ENCODE data around the gene PDX1. TPM values are rescaled to one million over a fixed set of nuclear protein-coding genes. Genes with fewer than 3 reads are reported as not detected.

PDX1 gene
- total RNA-seq, 1 experiment from 2014 or later: 1.7 TPM

GRCh38 chr13:27921421-27921960 lies 1.7 kb downstream of the PDX1 start:
- H4K20me1 ChIP-seq (ENCODE audit: insufficient read depth): no peaks in the 10 kb centered on the region
- no peak for TF ChIP-seq YY1 (IDR thresholded peaks at IDR 0.05; ENCODE audit: extremely low read depth, insufficient replicate concordance, low read depth, low read length)
- TF ChIP-seq MAX (IDR thresholded peaks at IDR 0.05): no peak
- no peak for TF ChIP-seq EZH2phosphoT487 (IDR thresholded peaks at IDR 0.05; ENCODE audit: borderline replicate concordance)
- TF ChIP-seq SP1 (IDR thresholded peaks at IDR 0.05; ENCODE audit: low read depth): no peak
- TF ChIP-seq FOSL1 (IDR thresholded peaks at IDR 0.05; ENCODE audit: low read depth): no peak
- no peak for TF ChIP-seq CEBPB (IDR thresholded peaks at IDR 0.05; ENCODE audit: low read depth)
- TF ChIP-seq JUND (IDR thresholded peaks at IDR 0.05): no peak
- TF ChIP-seq CTCF (IDR thresholded peaks at IDR 0.05 in 2 of 3, conservative IDR thresholded peaks at IDR 0.05 in 1 of 3; ENCODE audit: borderline replicate concordance in 1 of 3, insufficient read depth in 1 of 3, low read depth in 2 of 3, low read length in 2 of 3): no peak
- TF ChIP-seq SIN3A (IDR thresholded peaks at IDR 0.05; ENCODE audit: low read depth): no peak
- TF ChIP-seq EGR1 (IDR thresholded peaks at IDR 0.05; ENCODE audit: low read depth): no peak
- no peak for TF ChIP-seq CBX3 (IDR thresholded peaks at IDR 0.05; ENCODE audit: low read depth)
- TF ChIP-seq POLR2AphosphoS5 (IDR thresholded peaks at IDR 0.05; ENCODE audit: low read depth, low read length): no peak
- TF ChIP-seq ATF3 (IDR thresholded peaks at IDR 0.05): no peak
- no peak for TF ChIP-seq POLR2A (IDR thresholded peaks at IDR 0.05; ENCODE audit: borderline replicate concordance, extremely low read depth, insufficient read depth, insufficient read length)
- H3K9me2 ChIP-seq (ENCODE audit: insufficient read depth): no peaks in the 10 kb centered on the region
- no peak overlapping the region for H3K4me3 ChIP-seq (replicated peaks in 1 of 2; ENCODE audit: low read depth in 1 of 2, low read length in 2 of 2)
- H3K9me3 ChIP-seq (ENCODE audit: control insufficient read depth in 1 of 2, insufficient read depth in 1 of 2, low read depth in 1 of 2, low read length in 2 of 2): no peaks in the 10 kb centered on the region
- ChIA-PET POLR2A (no interaction called here), CTCF (no interaction called here), RAD21 (ENCODE audit: low non-redundant PET in 1 of 2, low total read pairs in 2 of 2, uncharacterized antibody in 2 of 2, unreplicated experiment in 2 of 2) (no interaction called here)
- no peaks in the 10 kb centered on the region for H3K79me2 ChIP-seq (ENCODE audit: insufficient read depth, low read length)
- BruUV-seq (replicated peaks): no TSS peak
- H3K4me2 ChIP-seq (ENCODE audit: low read length): no peak overlapping the region
- H3K36me3 ChIP-seq (ENCODE audit: control insufficient read depth in 1 of 2, insufficient read depth in 2 of 2, low read length in 2 of 2): no peaks in the 10 kb centered on the region
- H2AFZ ChIP-seq (ENCODE audit: low read depth, low read length, poor library complexity, severe bottlenecking): no peak overlapping the region
- no peak for DNase-seq (ENCODE audit: low read depth, low spot score)
- intact Hi-C loops (cut with micrococcal nuclease): no loop called here
- no peak for ATAC-seq
- no peak overlapping the region for H3K9ac ChIP-seq (ENCODE audit: low read length)
- no peak overlapping the region for H3K27ac ChIP-seq (ENCODE audit: low read depth, low read length)
- H3K27me3 ChIP-seq (ENCODE audit: insufficient read depth, low read length): no peaks in the 10 kb centered on the region
- peaks cover 5 to 20% of the 10 kb centered on the region in 2 experiments; a peak in 3 of 4 replicates for H3K4me1 ChIP-seq (ENCODE audit: control insufficient read depth in 1 of 2, insufficient read depth in 2 of 2, low read length in 2 of 2)

Data from HCT116 (cell line).